T follicular helper cell (primary cell): ENCODE results near the gene CFP.
A peak's percentile ranks its signal among the peaks of the same experiment; 100 is the strongest.
"Not testable (repeated sequence)": the region's sequence is repeated elsewhere in the genome, so short reads cannot be mapped to it uniquely, and the experiment has no call there.

ENCODE experiments used
- DNase-seq: peaks from one replicate; pipeline ENCODE4 v3.0.0-alpha.2; 2020; ENCODE audit warnings: low read depth
- total RNA-seq, 2 experiments: gene quantifications; one replicate each; lab custom pipeline; 2026; lab: John Stamatoyannopoulos, UW

CFP gene
- 0.43 to 5.9 reads per million in 2 experiments for total RNA-seq

GRCh38 chrX:47629419-47630200, at the start of gene CFP:
Gene CFP, minus strand, starts transcription at chrX:47629930. Its CDS starts 86 bp downstream, at chrX:47629844.
- DNase-seq, result no peak

DNA sequence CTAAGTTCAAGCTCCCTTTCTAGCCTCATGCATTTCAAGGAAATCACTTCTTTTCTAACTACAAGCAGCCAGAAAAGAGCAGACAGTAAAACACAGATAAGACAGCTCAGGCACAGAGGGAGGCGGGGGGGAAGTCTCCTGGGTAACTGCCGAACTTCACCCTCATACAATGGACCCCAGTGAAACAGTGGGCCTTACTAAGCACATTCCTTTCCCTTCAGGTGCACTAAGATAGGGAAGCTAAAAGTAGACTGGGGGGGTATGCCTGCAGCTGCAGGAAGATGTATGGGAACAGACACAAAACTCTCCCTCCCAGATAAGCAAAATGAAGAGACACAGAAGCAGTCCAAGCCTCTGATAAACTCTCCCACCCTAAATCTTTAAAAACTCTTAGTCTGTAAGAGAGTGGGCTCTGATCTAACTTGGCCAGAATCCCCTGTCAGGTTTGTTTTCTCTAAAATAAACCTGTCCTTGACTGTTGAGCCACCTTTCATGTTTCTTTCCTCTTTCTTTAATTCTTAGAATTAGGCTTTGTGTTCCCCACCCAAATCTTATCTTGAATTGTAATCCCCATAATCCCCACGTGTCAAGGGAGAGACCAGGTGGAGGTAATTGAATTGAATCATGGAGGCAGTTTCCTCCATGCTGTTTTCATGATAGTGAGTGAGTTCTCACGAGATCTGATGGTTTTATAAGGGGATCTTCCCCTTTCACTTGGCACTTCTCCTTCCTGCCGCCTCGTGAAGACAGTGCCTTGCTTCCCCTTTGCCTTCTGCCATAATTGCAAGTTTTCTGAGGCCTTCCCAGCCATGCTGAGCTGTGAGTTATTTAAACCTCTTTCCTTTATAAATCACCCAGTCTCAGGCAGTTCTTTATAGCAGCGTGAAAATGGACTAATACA, 46.5 kb upstream of the CFP start:
- not testable (repeated sequence) for DNase-seq

GRCh38 chrX:47674776-47675175, 45.0 kb upstream of the CFP start:
- DNase-seq, result no peak

DNA sequence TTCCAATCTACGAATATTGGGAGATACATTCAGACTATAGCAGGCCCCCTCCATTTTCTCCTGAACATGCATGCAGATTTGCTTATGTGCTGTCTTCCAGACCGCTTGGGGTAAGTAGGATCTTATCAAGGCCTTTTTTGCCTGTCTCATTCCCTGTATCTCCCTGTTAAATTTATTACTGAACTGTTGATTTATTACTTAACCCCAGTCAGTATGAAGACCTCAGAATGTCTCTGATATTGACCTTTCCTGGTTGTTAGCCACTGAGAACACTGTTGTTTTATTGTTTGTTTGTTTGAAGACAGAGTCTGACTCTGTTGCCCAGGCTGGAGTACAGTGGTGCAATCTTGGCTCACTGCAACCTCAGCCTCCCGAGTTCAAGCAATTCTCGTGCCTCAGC, 36.1 kb upstream of the CFP start:
- DNase-seq, result not testable (repeated sequence)

DNA sequence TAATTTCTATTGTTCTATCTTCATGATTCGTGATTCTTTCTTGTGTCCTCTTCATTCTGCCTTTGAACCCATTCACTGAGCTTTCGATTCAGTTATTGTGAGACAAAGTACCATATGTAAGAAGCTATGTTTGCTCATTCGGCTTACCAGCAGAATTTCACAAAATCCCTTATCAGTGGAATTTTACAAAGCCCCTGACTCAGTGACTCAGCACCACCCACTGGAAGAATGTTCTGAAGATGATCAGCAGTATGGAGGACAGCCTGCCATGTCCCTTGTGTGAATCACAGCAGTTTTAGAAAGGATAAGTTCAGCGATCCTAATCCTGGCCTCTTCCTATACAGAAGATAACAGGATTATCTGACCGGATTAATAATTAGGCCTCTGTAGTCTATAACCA, 35.0 kb upstream of the CFP start:
- no peak for DNase-seq

DNA sequence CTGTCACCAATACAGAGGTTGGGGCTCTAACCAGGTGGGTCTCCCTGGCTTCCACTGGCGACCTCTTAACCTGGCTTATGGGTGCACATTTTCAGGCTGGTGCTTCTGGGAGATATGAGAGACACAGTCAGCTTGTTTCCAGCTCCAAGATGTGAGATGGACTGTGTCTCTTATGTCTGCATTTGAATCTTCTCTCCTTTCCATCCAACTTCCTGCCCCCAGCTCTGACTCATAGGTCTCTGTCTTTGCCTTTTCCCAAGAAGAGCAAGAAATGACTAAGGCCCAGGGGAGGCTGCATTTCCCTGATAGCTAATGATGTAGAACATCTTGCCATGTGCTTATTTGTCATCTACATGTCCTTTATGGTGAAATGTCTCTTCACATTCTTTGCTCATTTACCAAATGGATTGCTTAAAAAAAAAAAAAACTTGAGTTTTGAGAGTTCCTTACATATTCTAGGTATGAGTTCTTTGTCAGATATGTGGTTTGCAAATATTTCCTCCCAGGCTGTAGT, 32.5 kb upstream of the CFP start:
- no peak for DNase-seq

- no peak for DNase-seq
These were observed 31.8 kb upstream of the CFP start for GRCh38 chrX:47661539-47661938.

- DNase-seq, result no peak
These were observed 29.6 kb upstream of the CFP start for GRCh38 chrX:47659421-47659726.

DNA sequence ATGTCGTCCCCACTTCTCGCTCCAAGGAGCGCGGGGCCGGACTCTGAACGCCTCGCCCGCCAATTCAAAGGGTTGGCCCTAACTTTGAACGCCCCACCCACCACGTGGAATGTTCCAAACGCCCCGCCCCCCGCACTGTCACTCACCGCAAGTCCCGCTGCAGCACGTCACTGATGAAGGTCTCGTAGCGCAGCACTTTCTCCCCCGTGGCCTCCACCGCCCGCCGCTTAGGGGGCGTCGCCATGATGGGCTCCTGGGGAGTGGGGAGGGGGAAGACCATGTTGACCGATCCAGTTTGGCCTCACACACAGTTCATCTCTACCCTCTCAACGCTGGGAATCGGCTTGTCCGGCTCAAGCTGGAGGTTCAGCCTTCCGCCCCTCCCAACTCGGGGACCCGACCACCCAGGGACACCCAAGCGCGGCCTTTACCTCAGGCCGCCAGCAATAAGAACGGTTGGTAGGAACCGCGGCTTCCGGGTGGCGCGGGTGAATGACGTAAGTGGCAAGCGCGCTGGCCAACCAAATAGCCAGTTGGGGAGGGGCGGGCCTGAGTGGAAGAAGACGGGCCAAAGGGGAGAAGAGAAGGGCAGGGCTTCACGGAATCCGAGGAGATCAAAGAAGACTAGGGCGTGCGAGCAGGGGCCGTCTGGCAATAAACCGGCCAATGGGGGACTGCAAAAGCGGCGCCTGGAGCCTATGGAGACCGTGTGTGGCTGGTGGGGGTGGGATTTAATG, 29.1 kb upstream of the CFP start, which contains the start of gene UXT:
TSS of gene UXT (minus strand) at position 497 of the 737 bp plus-strand sequence. CDS start at position 244, 253 bp downstream.
- peak; percentile 87 for DNase-seq

- DNase-seq, result no peak
These were observed 28.6 kb upstream of the CFP start for GRCh38 chrX:47658301-47658683.

- DNase-seq, result no peak
These were observed 21.5 kb upstream of the CFP start for GRCh38 chrX:47651043-47651905.

- DNase-seq, result peak; percentile 82
These were observed 20.7 kb upstream of the CFP start, which contains the start of gene ELK1 for GRCh38 chrX:47650164-47651042. Gene ELK1, minus strand, starts transcription at chrX:47650563. Its CDS starts 9,122 bp downstream, at chrX:47641441.

GRCh38 chrX:47649781-47650163, 20.0 kb upstream of the CFP start:
- DNase-seq, result no peak

- no peak for DNase-seq
These were observed 19.5 kb upstream of the CFP start for GRCh38 chrX:47649271-47649670.

GRCh38 chrX:47648376-47648775, 18.6 kb upstream of the CFP start:
- no peak for DNase-seq

GRCh38 chrX:47646636-47647035, 16.9 kb upstream of the CFP start:
- DNase-seq, result no peak

DNA sequence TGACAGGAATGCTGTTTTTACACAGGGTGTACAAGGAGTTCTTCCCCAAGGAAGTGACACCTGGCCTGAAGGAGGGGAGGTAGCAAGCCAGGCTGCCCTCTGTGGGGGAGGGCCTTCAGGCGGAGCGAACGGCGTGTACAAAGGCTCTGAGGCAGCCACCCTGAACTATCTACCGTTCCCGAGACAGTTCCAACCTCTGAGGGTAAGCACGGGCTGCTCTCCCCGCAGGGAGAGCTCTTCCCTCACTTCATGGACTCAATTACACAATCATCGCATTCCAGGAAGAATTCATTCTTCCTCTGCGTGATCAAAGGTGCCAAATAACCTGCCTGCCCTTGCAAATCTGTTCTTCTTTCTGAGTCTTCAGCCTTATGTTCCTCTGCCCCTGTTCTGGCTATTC, 15.8 kb upstream of the CFP start:
- DNase-seq, result no peak

GRCh38 chrX:47644557-47645091, 14.9 kb upstream of the CFP start:
- DNase-seq, result no peak

GRCh38 chrX:47643926-47644325, 14.2 kb upstream of the CFP start:
- no peak for DNase-seq

DNA sequence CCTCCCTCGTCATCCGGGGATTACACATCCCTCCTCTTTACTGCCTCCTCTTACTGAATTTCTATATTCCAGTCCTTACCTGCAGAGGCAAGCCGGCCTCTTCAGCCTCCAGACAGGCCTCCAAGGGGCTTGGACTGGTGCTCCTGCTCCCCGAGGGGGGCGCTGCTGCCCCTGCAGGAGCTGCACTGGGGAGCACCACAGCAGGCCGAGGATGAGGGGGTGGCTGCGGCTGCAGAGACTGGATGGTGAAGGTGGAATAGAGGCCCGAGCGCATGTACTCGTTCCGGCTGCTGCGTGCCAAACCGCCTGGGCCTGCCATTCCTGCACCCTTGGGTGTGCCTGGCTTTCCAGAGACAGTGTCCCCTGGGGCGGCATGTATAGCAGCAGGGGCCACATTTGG, 9.1 kb upstream of the CFP start:
- no peak for DNase-seq
